Measurements from ENCODE around the gene LIMK2. TPM values are rescaled to one million over a fixed set of nuclear protein-coding genes. Genes with fewer than 3 reads are reported as not detected.
"Not testable (repeated sequence)": the region's sequence is repeated elsewhere in the genome, so short reads cannot be mapped to it uniquely, and the experiment has no call there.

Gene LIMK2
- polyA plus RNA-seq, 5 donors = 43.0 to 58.9 (median 47.5) TPM

- DNase-seq = peak; percentile 65 to 69
These were observed 1.3 kb upstream of the LIMK2 start for GRCh38 chr22:31210556-31211421.

GRCh38 chr22:31211482-31211861 is 626 bp upstream of the LIMK2 start:
- no peak for DNase-seq

- DNase-seq = no peak
These were observed 908 bp downstream of the LIMK2 start for GRCh38 chr22:31212783-31213629.

GRCh38 chr22:31215018-31215535 is 3.0 kb downstream of the LIMK2 start:
- DNase-seq = no peak

GRCh38 chr22:31218565-31219262 is 6.6 kb downstream of the LIMK2 start:
- DNase-seq = no peak

- DNase-seq = no peak
These were observed 9.0 kb downstream of the LIMK2 start for GRCh38 chr22:31221084-31221483.

GRCh38 chr22:31222736-31223135 is 10.6 kb downstream of the LIMK2 start:
- no peak for DNase-seq

GRCh38 chr22:31223786-31224191 is 11.7 kb downstream of the LIMK2 start:
- DNase-seq = no peak

GRCh38 chr22:31224691-31225090 is 12.6 kb downstream of the LIMK2 start:
- not testable (repeated sequence) for DNase-seq

GRCh38 chr22:31227186-31227585 is 15.1 kb downstream of the LIMK2 start:
- no peak for DNase-seq

- peak; percentile 71 to 72 for DNase-seq
These were observed 17.4 kb downstream of the LIMK2 start for GRCh38 chr22:31229402-31230079.

- no peak for DNase-seq
These were observed 18.2 kb downstream of the LIMK2 start for GRCh38 chr22:31230155-31230870.

GRCh38 chr22:31230871-31231621 is 18.9 kb downstream of the LIMK2 start:
- DNase-seq = peak in 1 of 2 donors; percentile 55

- DNase-seq = no peak
These were observed 20.9 kb downstream of the LIMK2 start for GRCh38 chr22:31233001-31233400.

- no peak for DNase-seq
These were observed 23.0 kb downstream of the LIMK2 start for GRCh38 chr22:31235081-31235480.

- not testable (repeated sequence) for DNase-seq
These were observed 23.9 kb downstream of the LIMK2 start for GRCh38 chr22:31236044-31236443.

GRCh38 chr22:31238057-31238456 is 26.0 kb downstream of the LIMK2 start:
- no peak for DNase-seq

- DNase-seq = no peak
These were observed 27.8 kb downstream of the LIMK2 start for GRCh38 chr22:31239771-31240370.

- DNase-seq = no peak
These were observed 29.1 kb downstream of the LIMK2 start for GRCh38 chr22:31241200-31241599.
